ENCODE data around the gene ALK. TPM values are rescaled to one million over a fixed set of nuclear protein-coding genes. Genes with fewer than 3 reads are reported as not detected.

Gene ALK
- total RNA-seq, 2 experiments from 2014 or later: not detected

DNA sequence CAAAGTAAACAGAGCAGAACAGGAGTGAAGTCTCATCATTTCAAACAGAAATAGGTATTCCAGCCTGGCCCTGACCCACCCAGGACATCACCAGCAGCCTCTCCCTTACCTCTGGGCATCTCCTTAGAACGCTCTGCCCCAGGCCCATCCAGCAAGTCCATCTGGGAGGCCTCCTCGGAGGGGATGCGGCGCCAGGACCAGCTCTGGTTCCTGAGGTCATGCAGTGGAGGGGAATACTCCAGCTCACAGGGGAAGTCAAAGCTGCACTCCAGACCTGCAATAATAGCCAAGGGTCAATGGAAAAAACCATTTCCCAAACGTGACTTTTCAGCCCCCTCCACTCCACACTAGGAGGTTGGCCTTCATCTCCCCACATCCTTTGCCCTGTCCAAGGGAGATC lies 226.6 kb downstream of the ALK start:
- Mint-ChIP-seq H3K27ac (no peak overlapping the region), H3K36me3 (no peaks in the 10 kb centered on the region), H3K9me3 (ENCODE audit: low read depth) (no peaks in the 10 kb centered on the region), H3K4me3 (no peak overlapping the region), H3K4me1 (no peaks in the 10 kb centered on the region), H3K27me3 (peaks cover 2% of the 10 kb centered on the region)
- CTCF ChIA-PET: no interaction called here
- DNase-seq (no peak), ATAC-seq (no peak)

DNA sequence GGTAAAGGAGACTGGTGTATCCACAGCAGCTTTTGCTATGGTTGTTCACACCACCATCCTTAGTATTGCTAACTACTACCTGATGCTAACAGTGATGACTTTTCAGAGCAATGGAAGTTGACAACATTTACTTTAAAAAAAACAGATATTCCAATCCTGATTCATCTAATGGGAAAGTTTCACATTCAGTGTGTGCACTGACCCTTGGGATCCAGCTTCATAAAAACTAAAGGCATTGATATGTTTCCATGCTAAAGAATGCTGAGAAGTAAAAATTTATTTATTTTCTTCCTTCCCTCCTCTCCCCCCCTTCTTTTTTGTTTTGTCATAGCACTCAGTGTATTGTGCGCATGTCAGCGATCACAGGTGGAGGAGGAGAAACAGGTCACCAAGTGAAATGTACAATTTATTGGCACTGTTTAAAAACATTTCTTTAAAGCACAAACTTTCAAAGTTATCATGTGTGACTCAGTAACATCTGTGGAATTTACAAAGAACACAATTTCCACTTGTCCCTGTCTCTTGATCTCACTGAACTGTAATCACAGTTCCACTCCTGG lies 229.9 kb downstream of the ALK start:
- CTCF ChIA-PET: no interaction called here
- Mint-ChIP-seq H3K36me3 (no peaks in the 10 kb centered on the region), H3K27ac (no peak overlapping the region), H3K9me3 (ENCODE audit: low read depth) (no peaks in the 10 kb centered on the region), H3K27me3 (peaks cover 12% of the 10 kb centered on the region), H3K4me1 (no peaks in the 10 kb centered on the region), H3K4me3 (no peak overlapping the region)
- DNase-seq (no peak), ATAC-seq (no peak)

GRCh38 chr2:29689666-29690065 lies 231.7 kb downstream of the ALK start:
- no peak overlapping the region for H3K4me3 Mint-ChIP-seq
- peaks cover 12% of the 10 kb centered on the region for H3K27me3 Mint-ChIP-seq
- no peaks in the 10 kb centered on the region for H3K36me3 Mint-ChIP-seq
- H3K9me3 Mint-ChIP-seq (ENCODE audit: low read depth): no peaks in the 10 kb centered on the region
- DNase-seq (no peak), ATAC-seq (no peak)
- no peak overlapping the region for H3K27ac Mint-ChIP-seq
- no peaks in the 10 kb centered on the region for H3K4me1 Mint-ChIP-seq
- CTCF ChIA-PET: no interaction called here

- no peak for ATAC-seq
- no peak overlapping the region for H3K27ac Mint-ChIP-seq
- no peak overlapping the region for H3K4me3 Mint-ChIP-seq
- no peak for DNase-seq
- no peaks in the 10 kb centered on the region for H3K36me3 Mint-ChIP-seq
- H3K9me3 Mint-ChIP-seq (ENCODE audit: low read depth): no peaks in the 10 kb centered on the region
- peaks cover 12% of the 10 kb centered on the region for H3K27me3 Mint-ChIP-seq
- CTCF ChIA-PET: no interaction called here
- H3K4me1 Mint-ChIP-seq: no peaks in the 10 kb centered on the region
Measured at GRCh38 chr2:29688429-29688828, 233.0 kb downstream of the ALK start.

DNA sequence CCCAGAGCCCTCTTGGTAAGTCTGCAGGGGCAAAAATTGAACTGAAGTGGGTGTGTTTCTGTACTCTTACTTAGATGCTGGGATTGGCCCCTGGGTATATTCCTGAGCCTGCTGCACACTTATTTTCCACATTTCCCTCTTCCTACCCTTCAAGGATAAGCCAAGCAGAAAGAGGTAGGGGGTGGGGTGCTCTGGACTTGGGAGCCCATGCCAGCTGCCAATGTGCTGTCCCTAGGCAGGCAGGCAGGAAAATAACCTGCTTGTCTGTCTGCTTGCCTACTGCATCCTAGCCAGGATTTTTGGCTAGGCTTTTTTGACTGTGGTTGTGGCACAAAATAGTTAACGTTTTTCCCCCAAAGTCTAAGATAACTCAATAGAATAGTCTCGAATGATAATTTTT lies 234.3 kb downstream of the ALK start:
- Mint-ChIP-seq H3K9me3 (ENCODE audit: low read depth) (no peaks in the 10 kb centered on the region), H3K27me3 (peaks cover 12% of the 10 kb centered on the region), H3K4me1 (no peaks in the 10 kb centered on the region), H3K36me3 (no peaks in the 10 kb centered on the region), H3K27ac (no peak overlapping the region), H3K4me3 (no peak overlapping the region)
- CTCF ChIA-PET: no interaction called here
- DNase-seq: no peak
- ATAC-seq: no peak

DNA sequence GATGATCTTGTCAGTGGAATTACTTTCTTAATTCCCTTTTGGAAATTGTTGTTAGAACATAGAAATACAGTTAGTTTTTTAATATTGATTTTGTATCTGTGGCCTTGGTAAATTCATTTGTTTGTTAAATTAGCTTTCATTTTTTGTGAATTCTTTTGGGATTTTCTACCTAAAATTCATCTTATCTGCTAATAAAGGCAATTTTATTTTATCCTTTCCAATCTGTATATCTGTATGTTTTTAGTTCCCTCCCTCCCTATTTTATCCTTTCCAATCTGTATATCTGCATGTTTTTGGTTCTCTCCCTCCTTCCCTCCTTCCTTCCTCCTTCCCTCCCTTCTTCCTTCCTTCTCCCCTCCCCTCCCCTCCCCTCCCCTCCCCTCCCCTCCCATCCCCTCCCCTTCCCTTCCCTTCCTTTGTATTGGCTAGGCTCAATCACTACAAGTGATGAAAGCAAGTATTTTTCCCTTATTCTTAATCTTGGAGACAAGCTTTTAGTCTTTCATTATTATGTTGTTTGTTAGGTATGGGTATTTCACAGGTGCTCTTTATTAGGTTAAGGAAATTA lies 244.4 kb downstream of the ALK start:
- Mint-ChIP-seq H3K9me3 (ENCODE audit: low read depth) (no peaks in the 10 kb centered on the region), H3K36me3 (no peaks in the 10 kb centered on the region), H3K4me1 (no peaks in the 10 kb centered on the region), H3K27me3 (peaks cover 23% of the 10 kb centered on the region), H3K4me3 (no peak overlapping the region), H3K27ac (no peak overlapping the region)
- ATAC-seq (no peak), DNase-seq (no peak)
- CTCF ChIA-PET: no interaction called here

DNA sequence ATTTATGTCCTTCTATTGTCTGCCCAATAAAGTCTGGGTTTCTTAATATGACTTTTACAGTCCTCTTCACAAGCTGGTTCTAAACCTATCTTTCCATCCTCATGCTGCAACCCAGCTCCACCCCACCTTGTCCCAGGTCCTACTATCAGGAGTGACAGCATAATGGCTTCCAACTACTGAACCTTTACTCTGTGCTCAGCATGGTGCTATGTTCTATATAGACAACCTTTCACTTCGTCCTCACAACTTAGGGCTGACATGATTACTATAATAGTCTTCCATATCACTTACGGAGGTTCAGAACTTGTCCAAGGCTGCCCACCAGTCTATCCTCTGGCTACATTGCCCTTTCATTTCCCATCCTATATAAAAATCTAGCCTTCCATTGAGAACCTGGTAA lies 256.8 kb downstream of the ALK start:
- DNase-seq (no peak), ATAC-seq (no peak)
- Mint-ChIP-seq H3K27me3 (peaks cover 10% of the 10 kb centered on the region), H3K36me3 (no peaks in the 10 kb centered on the region), H3K9me3 (ENCODE audit: low read depth) (no peaks in the 10 kb centered on the region), H3K27ac (no peak overlapping the region), H3K4me3 (no peak overlapping the region), H3K4me1 (no peaks in the 10 kb centered on the region)
- CTCF ChIA-PET: no interaction called here

DNA sequence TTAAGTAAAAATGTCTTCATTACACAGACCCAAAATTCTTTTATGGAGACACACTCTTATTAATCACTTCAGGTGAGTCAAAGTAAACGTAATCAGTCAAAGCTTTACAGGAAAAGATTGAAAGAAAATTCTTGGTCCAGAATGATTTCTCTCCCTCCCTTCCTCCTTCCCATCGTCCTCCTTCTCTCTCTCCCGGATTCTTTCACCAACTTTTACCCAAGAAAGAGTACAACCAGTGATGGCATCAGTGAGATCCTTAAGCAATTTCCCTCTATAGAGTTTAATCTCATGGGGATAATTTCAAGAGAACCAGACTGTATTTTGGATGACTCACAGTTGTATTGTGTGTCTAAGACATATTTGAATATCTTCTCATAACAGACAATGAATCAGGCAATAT lies 258.1 kb downstream of the ALK start:
- H3K4me1 Mint-ChIP-seq: no peaks in the 10 kb centered on the region
- peaks cover 10% of the 10 kb centered on the region for H3K27me3 Mint-ChIP-seq
- no peaks in the 10 kb centered on the region for H3K36me3 Mint-ChIP-seq

DNA sequence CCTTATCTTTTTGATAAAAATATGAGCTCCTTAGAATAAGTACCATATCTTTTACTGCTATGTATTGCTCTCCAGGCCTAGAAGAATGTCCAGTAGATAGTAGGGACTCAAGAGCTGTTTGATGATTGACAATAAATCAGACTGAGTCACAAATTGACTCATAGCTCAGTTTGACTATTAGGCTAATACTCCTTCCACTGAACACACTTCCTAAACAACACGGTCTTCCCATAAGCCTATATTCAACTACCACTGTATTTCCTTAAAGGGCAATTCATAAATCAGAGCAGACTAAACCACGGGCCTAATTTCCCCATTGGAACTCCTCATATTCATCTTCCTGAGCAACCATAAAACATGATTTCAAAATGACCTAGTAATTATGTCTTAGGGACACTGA lies 258.5 kb downstream of the ALK start:
- no peaks in the 10 kb centered on the region for H3K36me3 Mint-ChIP-seq
- no peak for DNase-seq
- no peaks in the 10 kb centered on the region for H3K4me1 Mint-ChIP-seq
- peaks cover 12% of the 10 kb centered on the region for H3K27me3 Mint-ChIP-seq
- no peak for ATAC-seq
- no peak overlapping the region for H3K4me3 Mint-ChIP-seq
- CTCF ChIA-PET: no interaction called here
- H3K9me3 Mint-ChIP-seq (ENCODE audit: low read depth): no peaks in the 10 kb centered on the region
- H3K27ac Mint-ChIP-seq: no peak overlapping the region

More for the DNA sequence above, 258.1 kb downstream of the ALK start:
- Mint-ChIP-seq H3K9me3 (ENCODE audit: low read depth) (no peaks in the 10 kb centered on the region), H3K4me3 (no peak overlapping the region), H3K27ac (no peak overlapping the region)
- DNase-seq (no peak), ATAC-seq (no peak)
- CTCF ChIA-PET: no interaction called here

- CTCF ChIA-PET: no interaction called here
- H3K4me1 Mint-ChIP-seq: no peaks in the 10 kb centered on the region
- no peaks in the 10 kb centered on the region for H3K36me3 Mint-ChIP-seq
- no peak for DNase-seq
- H3K9me3 Mint-ChIP-seq (ENCODE audit: low read depth): no peaks in the 10 kb centered on the region
- ATAC-seq: no peak
- no peak overlapping the region for H3K4me3 Mint-ChIP-seq
- H3K27me3 Mint-ChIP-seq: peaks cover 15% of the 10 kb centered on the region
- no peak overlapping the region for H3K27ac Mint-ChIP-seq
Measured at GRCh38 chr2:29660201-29660600, 261.2 kb downstream of the ALK start.

- no peaks in the 10 kb centered on the region for H3K36me3 Mint-ChIP-seq
- H3K27ac Mint-ChIP-seq: no peak overlapping the region
- ATAC-seq: no peak
- H3K4me1 Mint-ChIP-seq: no peaks in the 10 kb centered on the region
- CTCF ChIA-PET: no interaction called here
- no peaks in the 10 kb centered on the region for H3K9me3 Mint-ChIP-seq (ENCODE audit: low read depth)
- no peak overlapping the region for H3K4me3 Mint-ChIP-seq
- H3K27me3 Mint-ChIP-seq: peaks cover 17% of the 10 kb centered on the region
- DNase-seq: no peak
Measured at GRCh38 chr2:29659178-29659577, 262.2 kb downstream of the ALK start.

DNA sequence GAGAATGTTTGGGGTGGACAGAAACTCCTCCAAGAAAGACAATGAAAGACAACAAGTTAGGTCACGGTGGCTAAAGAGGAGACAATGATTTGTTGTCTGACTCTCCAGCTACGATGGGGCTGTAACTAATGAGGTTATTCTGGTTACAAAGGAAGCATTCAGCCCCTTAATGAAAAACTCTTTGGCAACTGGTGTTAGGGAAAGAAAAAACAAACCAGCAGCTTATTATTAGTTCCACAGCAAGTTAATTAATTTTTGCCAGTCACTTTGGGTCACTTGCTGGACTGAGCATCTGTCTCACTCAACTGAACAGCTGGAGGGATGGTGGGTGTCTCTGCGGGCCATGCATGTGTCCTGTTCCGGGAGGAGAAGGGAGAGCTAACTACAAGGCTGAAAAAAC lies 263.7 kb downstream of the ALK start:
- no peaks in the 10 kb centered on the region for H3K36me3 Mint-ChIP-seq
- CTCF ChIA-PET: no interaction called here
- no peaks in the 10 kb centered on the region for H3K9me3 Mint-ChIP-seq (ENCODE audit: low read depth)

DNA sequence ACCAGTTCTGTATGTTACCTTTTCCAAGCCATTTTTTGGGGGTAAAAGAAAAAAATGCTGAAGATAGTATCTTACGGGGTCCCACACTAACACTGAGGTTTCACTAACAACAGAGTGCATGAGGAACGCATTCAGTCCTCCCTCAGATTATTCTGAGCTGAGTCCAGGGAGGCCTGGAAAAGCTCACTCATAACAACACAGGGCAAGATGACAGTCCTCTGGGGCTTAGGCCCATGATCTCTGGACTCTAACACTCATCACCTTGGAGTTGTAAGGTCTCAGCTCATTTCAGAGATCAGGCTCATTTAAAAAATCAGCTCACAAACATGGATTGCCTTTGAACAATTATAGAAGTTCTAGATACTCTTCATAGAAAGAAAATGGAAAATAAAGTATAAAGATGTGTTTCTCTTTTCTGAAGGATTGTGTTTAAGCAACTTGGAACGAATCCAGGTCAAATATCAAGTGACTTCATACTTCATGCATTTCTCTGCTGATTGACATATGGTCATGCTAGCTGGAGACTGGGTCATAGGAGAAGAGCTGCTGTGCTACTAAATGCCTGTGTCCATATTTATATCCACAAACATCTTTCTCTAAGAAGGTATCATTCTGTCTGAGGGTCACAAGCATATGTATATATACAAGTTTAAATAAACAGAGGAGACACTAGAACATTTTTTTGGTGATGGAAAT lies 265.8 kb downstream of the ALK start:
- H3K9me3 Mint-ChIP-seq (ENCODE audit: low read depth): no peaks in the 10 kb centered on the region

More for the DNA sequence above, 263.7 kb downstream of the ALK start:
- no peak overlapping the region for H3K27ac Mint-ChIP-seq
- H3K4me3 Mint-ChIP-seq: no peak overlapping the region
- ATAC-seq (no peak), DNase-seq (no peak)
- H3K27me3 Mint-ChIP-seq: peaks cover 13% of the 10 kb centered on the region
- H3K4me1 Mint-ChIP-seq: no peaks in the 10 kb centered on the region

GRCh38 chr2:29650631-29651097 lies 270.7 kb downstream of the ALK start:
- ATAC-seq (no peak), DNase-seq (no peak)
- no peaks in the 10 kb centered on the region for H3K4me1 Mint-ChIP-seq
- peaks cover 10% of the 10 kb centered on the region for H3K9me3 Mint-ChIP-seq (ENCODE audit: low read depth)
- H3K27ac Mint-ChIP-seq: no peak overlapping the region
- H3K27me3 Mint-ChIP-seq: peaks cover 7% of the 10 kb centered on the region
- no peak overlapping the region for H3K4me3 Mint-ChIP-seq
- CTCF ChIA-PET: no interaction called here
- peaks cover 1% of the 10 kb centered on the region for H3K36me3 Mint-ChIP-seq

More for the DNA sequence above, 265.8 kb downstream of the ALK start:
- Mint-ChIP-seq H3K4me1 (no peaks in the 10 kb centered on the region), H3K4me3 (no peak overlapping the region), H3K36me3 (no peaks in the 10 kb centered on the region), H3K27ac (no peak overlapping the region), H3K27me3 (peaks cover 13% of the 10 kb centered on the region)
- CTCF ChIA-PET: no interaction called here
- DNase-seq (no peak), ATAC-seq (no peak)

Data from activated CD8-positive, alpha-beta memory T cell treated with anti-CD3 and anti-CD28 coated beads, Interleukin-2, amount 10 ng/mL, durations not matched to agents 7 days and 5 days (primary cell).